ENCODE data around the gene RIMS4.

DNA sequence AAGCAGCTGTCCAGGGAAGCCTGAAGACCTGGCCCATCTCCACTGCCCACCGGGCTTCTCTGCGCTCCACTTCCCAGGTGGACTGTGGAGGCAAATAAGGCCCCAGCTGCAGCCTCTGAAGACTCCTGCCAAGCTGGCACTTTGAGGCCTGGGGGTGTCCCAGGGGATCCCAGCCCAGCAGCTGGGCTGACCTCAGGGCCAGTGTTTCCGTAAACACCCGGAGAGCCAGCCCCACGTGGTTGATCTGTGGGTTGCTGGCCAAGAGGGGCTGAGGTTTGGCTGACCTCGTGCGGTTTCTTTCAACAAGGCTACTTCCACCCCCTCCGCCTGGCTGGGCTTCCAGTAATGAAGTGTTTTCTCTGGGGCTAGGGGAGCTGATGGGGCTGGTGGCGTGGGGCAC is 107.6 kb downstream of the RIMS4 start:
- TF ChIP-seq, protein P1, sequence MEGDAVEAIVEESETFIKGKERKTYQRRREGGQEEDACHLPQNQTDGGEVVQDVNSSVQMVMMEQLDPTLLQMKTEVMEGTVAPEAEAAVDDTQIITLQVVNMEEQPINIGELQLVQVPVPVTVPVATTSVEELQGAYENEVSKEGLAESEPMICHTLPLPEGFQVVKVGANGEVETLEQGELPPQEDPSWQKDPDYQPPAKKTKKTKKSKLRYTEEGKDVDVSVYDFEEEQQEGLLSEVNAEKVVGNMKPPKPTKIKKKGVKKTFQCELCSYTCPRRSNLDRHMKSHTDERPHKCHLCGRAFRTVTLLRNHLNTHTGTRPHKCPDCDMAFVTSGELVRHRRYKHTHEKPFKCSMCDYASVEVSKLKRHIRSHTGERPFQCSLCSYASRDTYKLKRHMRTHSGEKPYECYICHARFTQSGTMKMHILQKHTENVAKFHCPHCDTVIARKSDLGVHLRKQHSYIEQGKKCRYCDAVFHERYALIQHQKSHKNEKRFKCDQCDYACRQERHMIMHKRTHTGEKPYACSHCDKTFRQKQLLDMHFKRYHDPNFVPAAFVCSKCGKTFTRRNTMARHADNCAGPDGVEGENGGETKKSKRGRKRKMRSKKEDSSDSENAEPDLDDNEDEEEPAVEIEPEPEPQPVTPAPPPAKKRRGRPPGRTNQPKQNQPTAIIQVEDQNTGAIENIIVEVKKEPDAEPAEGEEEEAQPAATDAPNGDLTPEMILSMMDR (IDR thresholded peaks at IDR 0.05): no peak
- TF ChIP-seq POLR2A (IDR thresholded peaks at IDR 0.05): no peak

Data from thyroid gland (tissue), 4 donors.